ENCODE measurements around the gene KLF2.
A peak's percentile ranks its signal among the peaks of the same experiment; 100 is the strongest.

Gene KLF2

DNA sequence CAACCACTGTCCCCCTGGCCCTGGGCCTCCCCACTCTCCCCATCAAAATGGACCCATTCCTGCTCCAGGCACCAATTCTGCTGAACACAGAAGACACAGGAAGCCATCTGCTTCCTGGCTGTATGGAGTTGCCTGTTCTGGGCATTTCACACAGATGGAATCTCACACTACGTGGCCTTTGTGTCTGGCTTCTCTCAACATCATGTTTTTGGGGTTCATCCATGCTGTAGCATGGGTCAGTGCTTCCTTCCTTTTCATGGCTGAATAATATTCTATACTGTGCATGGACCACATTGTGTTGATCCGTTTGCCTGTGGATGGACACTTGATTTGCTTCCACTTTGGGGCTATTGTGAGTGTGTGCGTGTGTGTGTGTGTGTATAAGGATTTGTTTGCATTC lies 15.0 kb upstream of the KLF2 start:
- no CpG with 5 or more reads among the region's 3 CpGs for WGBS (ENCODE audit: extremely low coverage, insufficient coverage, low lambda C conversion rate)
- Histone ChIP-seq H2BK15ac (replicated peaks; ENCODE audit: low read depth) (no peak overlapping the region), H2AK5ac (ENCODE audit: low read length) (no peak overlapping the region), H2BK120ac (ENCODE audit: low read depth, low read length) (no peak overlapping the region), H2BK5ac (ENCODE audit: low read length) (no peak overlapping the region), H3K18ac (ENCODE audit: low read length) (no peak overlapping the region), H3K23ac (ENCODE audit: low read length) (no peak overlapping the region), H4K5ac (ENCODE audit: low read length) (no peak overlapping the region), H3K9ac (ENCODE audit: low read length) (no peak overlapping the region), H3K4me1 (ENCODE audit: control insufficient read depth, low read depth, low read length) (no peaks in the 10 kb centered on the region), H3K56ac (ENCODE audit: low read length) (no peak overlapping the region), H3K36me3 (ENCODE audit: control insufficient read depth, insufficient read depth, low read length) (no peaks in the 10 kb centered on the region), H3K4ac (ENCODE audit: low read depth, low read length) (no peak overlapping the region), H3K27ac (ENCODE audit: low read depth, low read length) (no peak overlapping the region), H3K79me1 (ENCODE audit: low read length) (no peaks in the 10 kb centered on the region), H3K27me3 (ENCODE audit: insufficient read depth, low read length, poor library complexity) (no peaks in the 10 kb centered on the region), H3K79me2 (ENCODE audit: control insufficient read depth, insufficient read depth, low read length) (no peaks in the 10 kb centered on the region), H3K4me3 (ENCODE audit: low read length) (no peak overlapping the region), H3K4me2 (ENCODE audit: low read length) (no peak overlapping the region), H4K8ac (ENCODE audit: low read depth, low read length) (no peak overlapping the region)
- DNase-seq: no peak

DNA sequence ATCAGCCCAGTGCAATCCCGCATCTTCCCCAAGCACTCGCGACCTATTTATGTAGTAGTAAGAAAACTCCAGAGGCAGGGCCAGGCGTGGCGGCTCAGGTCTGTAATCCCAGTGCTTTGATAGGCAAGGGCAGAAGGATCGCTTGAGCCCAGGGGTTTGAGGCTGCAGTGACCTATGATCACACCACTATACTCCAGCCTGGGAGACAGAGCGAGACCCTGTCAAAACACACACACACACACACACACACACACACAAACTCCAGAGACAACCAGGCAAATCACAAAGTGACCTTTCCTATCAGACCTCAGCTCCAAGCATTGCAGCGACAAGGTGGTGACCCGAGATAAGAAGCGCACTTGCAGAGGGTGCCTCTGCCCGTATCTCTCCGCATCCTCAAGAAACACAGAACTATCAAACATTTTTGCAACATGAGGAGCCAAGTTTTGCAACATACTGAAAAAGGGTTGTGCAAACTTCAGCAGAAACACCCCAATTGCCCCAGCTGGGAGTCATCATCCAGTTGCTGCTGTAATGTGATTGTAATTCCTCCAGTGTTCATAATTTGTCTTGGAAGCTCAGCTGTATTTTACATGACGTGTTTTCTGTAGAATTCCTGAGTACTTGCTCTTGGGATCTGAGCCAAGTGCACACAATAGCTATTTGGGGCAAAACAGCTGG lies 8.7 kb upstream of the KLF2 start:
- Histone ChIP-seq H2BK120ac (ENCODE audit: low read depth, low read length) (no peak overlapping the region), H3K56ac (ENCODE audit: low read length) (no peak overlapping the region), H2BK5ac (ENCODE audit: low read length) (no peak overlapping the region), H2AK5ac (ENCODE audit: low read length) (no peak overlapping the region), H3K23ac (ENCODE audit: low read length) (no peak overlapping the region), H4K8ac (ENCODE audit: low read depth, low read length) (no peak overlapping the region), H3K9ac (ENCODE audit: low read length) (no peak overlapping the region), H3K79me1 (ENCODE audit: low read length) (no peaks in the 10 kb centered on the region), H3K36me3 (ENCODE audit: control insufficient read depth, insufficient read depth, low read length) (no peaks in the 10 kb centered on the region), H3K4ac (ENCODE audit: low read depth, low read length) (no peak overlapping the region), H2BK15ac (replicated peaks; ENCODE audit: low read depth) (no peak overlapping the region), H4K5ac (ENCODE audit: low read length) (no peak overlapping the region), H3K4me2 (ENCODE audit: low read length) (no peak overlapping the region), H3K4me3 (ENCODE audit: low read length) (no peak overlapping the region), H3K27ac (ENCODE audit: low read depth, low read length) (no peak overlapping the region), H3K79me2 (ENCODE audit: control insufficient read depth, insufficient read depth, low read length) (no peaks in the 10 kb centered on the region), H3K4me1 (ENCODE audit: control insufficient read depth, low read depth, low read length) (no peaks in the 10 kb centered on the region), H3K18ac (ENCODE audit: low read length) (no peak overlapping the region), H3K27me3 (ENCODE audit: insufficient read depth, low read length, poor library complexity) (no peaks in the 10 kb centered on the region)
- WGBS (ENCODE audit: extremely low coverage, insufficient coverage, low lambda C conversion rate): no CpG with 5 or more reads among the region's 13 CpGs
- DNase-seq: no peak

GRCh38 chr19:16316506-16316882 lies 8.1 kb upstream of the KLF2 start:
- no peak overlapping the region for H3K4me2 ChIP-seq (ENCODE audit: low read length)
- no peak overlapping the region for H2AK5ac ChIP-seq (ENCODE audit: low read length)
- no peak overlapping the region for H3K9ac ChIP-seq (ENCODE audit: low read length)
- H3K4me1 ChIP-seq (ENCODE audit: control insufficient read depth, low read depth, low read length): no peaks in the 10 kb centered on the region
- H2BK5ac ChIP-seq (ENCODE audit: low read length): no peak overlapping the region
- no peak overlapping the region for H4K8ac ChIP-seq (ENCODE audit: low read depth, low read length)
- H2BK120ac ChIP-seq (ENCODE audit: low read depth, low read length): no peak overlapping the region
- no peaks in the 10 kb centered on the region for H3K36me3 ChIP-seq (ENCODE audit: control insufficient read depth, insufficient read depth, low read length)
- H3K79me1 ChIP-seq (ENCODE audit: low read length): no peaks in the 10 kb centered on the region
- WGBS (ENCODE audit: extremely low coverage, insufficient coverage, low lambda C conversion rate): no CpG with 5 or more reads among the region's 3 CpGs
- no peak overlapping the region for H4K5ac ChIP-seq (ENCODE audit: low read length)
- H3K79me2 ChIP-seq (ENCODE audit: control insufficient read depth, insufficient read depth, low read length): no peaks in the 10 kb centered on the region
- H3K18ac ChIP-seq (ENCODE audit: low read length): no peak overlapping the region
- H3K4ac ChIP-seq (ENCODE audit: low read depth, low read length): no peak overlapping the region
- DNase-seq: no peak
- H2BK15ac ChIP-seq (replicated peaks; ENCODE audit: low read depth): no peak overlapping the region
- H3K27ac ChIP-seq (ENCODE audit: low read depth, low read length): no peak overlapping the region
- H3K27me3 ChIP-seq (ENCODE audit: insufficient read depth, low read length, poor library complexity): no peaks in the 10 kb centered on the region
- no peak overlapping the region for H3K23ac ChIP-seq (ENCODE audit: low read length)
- no peak overlapping the region for H3K4me3 ChIP-seq (ENCODE audit: low read length)
- no peak overlapping the region for H3K56ac ChIP-seq (ENCODE audit: low read length)

DNA sequence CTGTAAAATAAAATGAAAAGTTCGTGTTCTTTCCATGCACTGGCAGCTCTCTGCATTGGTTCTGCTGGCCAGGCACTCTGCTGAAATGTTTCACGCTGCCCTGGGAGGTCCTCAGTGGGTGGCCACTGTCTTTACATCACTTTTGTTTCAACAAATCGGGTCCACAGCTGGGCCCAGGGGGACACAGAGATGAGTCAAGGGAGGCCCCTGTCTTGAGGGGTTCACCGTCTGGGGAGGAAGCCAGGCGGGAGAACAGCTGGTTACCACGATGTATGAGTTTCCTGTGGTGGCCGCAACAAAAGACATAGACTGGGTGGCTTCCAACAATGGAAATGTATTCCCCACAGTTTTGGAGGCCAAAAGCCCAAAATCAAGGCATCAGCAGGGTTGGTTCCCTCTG lies 5.1 kb upstream of the KLF2 start:
- DNase-seq: no peak
- no peak overlapping the region for H3K18ac ChIP-seq (ENCODE audit: low read length)
- H3K79me2 ChIP-seq (ENCODE audit: control insufficient read depth, insufficient read depth, low read length): no peaks in the 10 kb centered on the region
- H3K36me3 ChIP-seq (ENCODE audit: control insufficient read depth, insufficient read depth, low read length): no peaks in the 10 kb centered on the region
- no peak overlapping the region for H2AK5ac ChIP-seq (ENCODE audit: low read length)
- no peak overlapping the region for H4K5ac ChIP-seq (ENCODE audit: low read length)
- H3K9ac ChIP-seq (ENCODE audit: low read length): no peak overlapping the region
- no peak overlapping the region for H2BK120ac ChIP-seq (ENCODE audit: low read depth, low read length)
- H2BK5ac ChIP-seq (ENCODE audit: low read length): no peak overlapping the region
- no peaks in the 10 kb centered on the region for H3K4me1 ChIP-seq (ENCODE audit: control insufficient read depth, low read depth, low read length)
- no peak overlapping the region for H3K4me3 ChIP-seq (ENCODE audit: low read length)
- no peak overlapping the region for H4K8ac ChIP-seq (ENCODE audit: low read depth, low read length)
- H2BK15ac ChIP-seq (replicated peaks; ENCODE audit: low read depth): no peak overlapping the region
- no peak overlapping the region for H3K23ac ChIP-seq (ENCODE audit: low read length)
- no peaks in the 10 kb centered on the region for H3K79me1 ChIP-seq (ENCODE audit: low read length)
- no peak overlapping the region for H3K56ac ChIP-seq (ENCODE audit: low read length)
- H3K27ac ChIP-seq (ENCODE audit: low read depth, low read length): no peak overlapping the region
- H3K4ac ChIP-seq (ENCODE audit: low read depth, low read length): no peak overlapping the region
- no CpG with 5 or more reads among the region's 7 CpGs for WGBS (ENCODE audit: extremely low coverage, insufficient coverage, low lambda C conversion rate)
- no peak overlapping the region for H3K4me2 ChIP-seq (ENCODE audit: low read length)
- peaks cover 6% of the 10 kb centered on the region for H3K27me3 ChIP-seq (ENCODE audit: insufficient read depth, low read length, poor library complexity)

GRCh38 chr19:16320987-16321386 lies 3.6 kb upstream of the KLF2 start:
- no peak overlapping the region for H3K9ac ChIP-seq (ENCODE audit: low read length)
- WGBS (ENCODE audit: extremely low coverage, insufficient coverage, low lambda C conversion rate): no CpG with 5 or more reads among the region's 3 CpGs
- H2AK5ac ChIP-seq (ENCODE audit: low read length): no peak overlapping the region
- H3K4me2 ChIP-seq (ENCODE audit: low read length): no peak overlapping the region
- no peaks in the 10 kb centered on the region for H3K79me2 ChIP-seq (ENCODE audit: control insufficient read depth, insufficient read depth, low read length)
- H3K4me3 ChIP-seq (ENCODE audit: low read length): no peak overlapping the region
- no peak overlapping the region for H2BK15ac ChIP-seq (replicated peaks; ENCODE audit: low read depth)
- no peak overlapping the region for H2BK120ac ChIP-seq (ENCODE audit: low read depth, low read length)
- no peaks in the 10 kb centered on the region for H3K4me1 ChIP-seq (ENCODE audit: control insufficient read depth, low read depth, low read length)
- H3K79me1 ChIP-seq (ENCODE audit: low read length): no peaks in the 10 kb centered on the region
- H3K36me3 ChIP-seq (ENCODE audit: control insufficient read depth, insufficient read depth, low read length): no peaks in the 10 kb centered on the region
- H2BK5ac ChIP-seq (ENCODE audit: low read length): no peak overlapping the region
- H3K18ac ChIP-seq (ENCODE audit: low read length): no peak overlapping the region
- H3K27ac ChIP-seq (ENCODE audit: low read depth, low read length): no peak overlapping the region
- H4K5ac ChIP-seq (ENCODE audit: low read length): no peak overlapping the region
- H3K27me3 ChIP-seq (ENCODE audit: insufficient read depth, low read length, poor library complexity): peaks cover 8% of the 10 kb centered on the region
- H3K56ac ChIP-seq (ENCODE audit: low read length): no peak overlapping the region
- no peak overlapping the region for H3K23ac ChIP-seq (ENCODE audit: low read length)
- H4K8ac ChIP-seq (ENCODE audit: low read depth, low read length): no peak overlapping the region
- H3K4ac ChIP-seq (ENCODE audit: low read depth, low read length): no peak overlapping the region
- no peak for DNase-seq

DNA sequence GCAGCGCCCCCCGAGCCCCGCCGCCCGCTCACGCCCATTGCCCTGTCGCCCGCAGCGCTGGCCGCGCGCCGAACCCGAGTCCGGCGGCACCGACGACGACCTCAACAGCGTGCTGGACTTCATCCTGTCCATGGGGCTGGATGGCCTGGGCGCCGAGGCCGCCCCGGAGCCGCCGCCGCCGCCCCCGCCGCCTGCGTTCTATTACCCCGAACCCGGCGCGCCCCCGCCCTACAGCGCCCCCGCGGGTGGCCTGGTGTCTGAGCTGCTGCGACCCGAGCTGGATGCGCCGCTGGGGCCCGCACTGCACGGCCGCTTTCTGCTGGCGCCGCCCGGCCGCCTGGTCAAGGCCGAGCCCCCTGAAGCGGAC lies 518 bp downstream of the KLF2 start:
- Histone ChIP-seq H4K8ac (ENCODE audit: low read depth, low read length) (no peak overlapping the region), H3K9ac (ENCODE audit: low read length) (no peak overlapping the region), H3K4ac (ENCODE audit: low read depth, low read length) (no peak overlapping the region), H3K23ac (ENCODE audit: low read length) (no peak overlapping the region), H2BK5ac (ENCODE audit: low read length) (no peak overlapping the region), H3K4me3 (ENCODE audit: low read length) (no peak overlapping the region), H2AK5ac (ENCODE audit: low read length) (no peak overlapping the region), H3K18ac (ENCODE audit: low read length) (no peak overlapping the region), H3K27me3 (ENCODE audit: insufficient read depth, low read length, poor library complexity) (peaks cover 37% of the 10 kb centered on the region), H2BK15ac (replicated peaks; ENCODE audit: low read depth) (no peak overlapping the region), H3K79me2 (ENCODE audit: control insufficient read depth, insufficient read depth, low read length) (no peaks in the 10 kb centered on the region), H4K5ac (ENCODE audit: low read length) (no peak overlapping the region), H2BK120ac (ENCODE audit: low read depth, low read length) (no peak overlapping the region), H3K4me2 (ENCODE audit: low read length) (no peak overlapping the region), H3K36me3 (ENCODE audit: control insufficient read depth, insufficient read depth, low read length) (no peaks in the 10 kb centered on the region), H3K27ac (ENCODE audit: low read depth, low read length) (no peak overlapping the region), H3K4me1 (ENCODE audit: control insufficient read depth, low read depth, low read length) (no peaks in the 10 kb centered on the region), H3K79me1 (ENCODE audit: low read length) (no peaks in the 10 kb centered on the region), H3K56ac (ENCODE audit: low read length) (peak overlapping the region; percentile 70)
- WGBS (ENCODE audit: extremely low coverage, insufficient coverage, low lambda C conversion rate): no CpG with 5 or more reads among the region's 52 CpGs
- peak; percentile 48 for DNase-seq

All from mesendoderm (in vitro differentiated cells).